Effector memory CD4-positive, alpha-beta T cell (primary cell): ENCODE measurements around the gene HOXC12.

Experiments used
- DNase-seq, 3 donors: peaks; one replicate each; pipeline ENCODE4 v3.0.0-alpha.2; 2020
- H3K27ac ChIP-seq: 2 replicates; pipeline ENCODE4 v1.7.0; 2013; ENCODE audit warnings: mild to moderate bottlenecking, low read length, moderate library complexity; ENCODE audit not compliant: insufficient read depth, poor library complexity, severe bottlenecking
- H3K27me3 ChIP-seq: replicated peaks from 2 replicates; pipeline ENCODE4 v1.7.0; 2013; ENCODE audit warnings: mild to moderate bottlenecking, low read length; ENCODE audit not compliant: insufficient read depth, control insufficient read depth, poor library complexity, severe bottlenecking
- H3K36me3 ChIP-seq: 2 replicates; pipeline ENCODE4 v1.7.0; 2013; ENCODE audit warnings: mild to moderate bottlenecking, low read length, moderate library complexity; ENCODE audit not compliant: control insufficient read depth, insufficient read depth
- H3K4me1 ChIP-seq: 2 replicates; pipeline ENCODE4 v1.7.0; 2013; ENCODE audit warnings: low read length, mild to moderate bottlenecking; ENCODE audit not compliant: control insufficient read depth, insufficient read depth, poor library complexity, severe bottlenecking
- H3K4me3 ChIP-seq: 2 replicates; pipeline ENCODE4 v1.7.0; 2013; ENCODE audit warnings: low read length, low read depth, mild to moderate bottlenecking; ENCODE audit not compliant: insufficient read depth, poor library complexity, severe bottlenecking
- H3K9me3 ChIP-seq: 2 replicates; pipeline ENCODE4 v1.7.0; 2013; ENCODE audit warnings: mild to moderate bottlenecking, low read length, moderate library complexity; ENCODE audit not compliant: control insufficient read depth

The HOXC12 gene

DNA sequence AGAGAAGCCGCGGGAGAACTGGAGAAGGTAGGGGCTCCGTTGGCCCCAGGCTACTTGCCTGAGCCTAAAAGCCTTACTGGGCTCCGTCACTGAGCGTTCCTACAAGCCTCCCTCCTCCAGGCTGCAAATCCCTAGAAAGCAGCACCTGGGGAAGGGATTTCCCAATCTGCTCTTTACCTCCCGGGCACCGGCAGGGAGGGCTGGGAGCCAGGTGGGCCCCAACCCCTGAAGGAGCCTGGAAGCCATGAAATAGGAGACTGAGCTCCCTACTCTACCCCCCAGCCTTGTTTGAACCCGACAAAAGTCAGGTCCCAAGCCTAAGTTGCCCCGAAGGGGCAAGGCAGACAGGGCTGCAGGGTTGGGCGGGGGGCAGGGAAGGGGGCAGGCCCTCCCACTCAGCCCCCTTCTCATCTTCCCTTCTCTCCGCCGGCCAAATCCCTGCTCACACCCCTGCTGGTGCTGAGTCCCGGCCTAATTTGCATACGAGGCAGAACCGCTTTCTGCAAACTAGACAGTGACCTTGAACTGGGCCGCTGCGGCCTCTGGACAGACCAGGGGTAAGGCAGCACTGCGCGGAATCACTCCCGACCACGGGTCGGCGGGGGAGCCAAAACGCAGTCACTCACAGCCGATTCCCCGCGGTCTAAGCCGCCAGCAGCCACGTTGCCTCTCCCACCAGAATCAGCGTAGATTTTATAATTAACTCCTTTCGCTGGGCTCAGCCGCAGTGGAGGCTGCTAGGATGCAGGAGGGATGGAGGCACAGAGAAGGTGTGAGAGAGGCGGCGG lies 3.7 kb upstream of the HOXC12 start:
- Histone ChIP-seq H3K4me1 (peaks cover 6% of the 10 kb centered on the region), H3K4me3 (no peak overlapping the region), H3K36me3 (no peaks in the 10 kb centered on the region), H3K27ac (no peak overlapping the region), H3K9me3 (peaks cover 3% of the 10 kb centered on the region), H3K27me3 (peaks cover 96% of the 10 kb centered on the region)
- DNase-seq = no peak

DNA sequence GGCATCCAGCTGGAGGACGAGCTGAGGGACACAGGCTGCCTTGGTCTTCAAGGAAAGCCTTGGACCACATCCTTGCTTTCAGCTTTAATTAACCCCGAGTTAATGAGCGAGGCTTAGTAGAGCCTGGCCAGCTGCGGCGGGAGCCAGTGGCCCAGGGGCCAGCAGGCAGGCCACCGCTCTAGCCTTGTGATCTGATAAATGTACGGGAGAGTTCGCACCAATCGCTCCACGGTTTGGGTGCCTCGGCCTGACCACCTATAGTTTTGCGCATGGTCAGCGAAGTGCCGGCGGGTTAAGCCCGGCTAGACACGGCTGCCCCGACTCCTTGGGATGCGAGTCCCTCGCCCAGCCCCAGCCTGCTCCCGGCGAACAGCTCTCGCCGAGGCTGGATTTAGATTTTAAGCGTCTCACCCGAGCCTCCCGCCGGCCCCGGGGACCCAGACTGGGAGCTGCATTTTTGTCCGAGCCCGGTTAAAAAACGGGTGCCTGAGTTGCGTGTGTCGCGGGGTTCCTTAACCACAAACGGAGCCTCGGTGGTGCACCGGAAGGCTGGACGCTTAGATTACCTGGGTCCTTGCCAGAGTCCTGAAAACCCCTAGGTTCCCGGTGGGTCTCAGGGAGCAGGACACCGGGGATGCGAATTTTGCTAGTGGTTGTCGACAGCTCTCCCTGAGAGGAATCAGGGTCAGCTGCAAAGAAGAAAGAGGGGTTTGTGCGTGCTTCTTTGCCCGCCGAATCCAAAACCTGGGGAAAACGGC lies 2.9 kb upstream of the HOXC12 start:
- peaks cover 12% of the 10 kb centered on the region for H3K4me1 ChIP-seq
- H3K9me3 ChIP-seq = peaks cover 3% of the 10 kb centered on the region
- H3K27ac ChIP-seq = no peak overlapping the region
- peaks cover 98% of the 10 kb centered on the region for H3K27me3 ChIP-seq
- no peak for DNase-seq
- no peaks in the 10 kb centered on the region for H3K36me3 ChIP-seq
- H3K4me3 ChIP-seq = no peak overlapping the region

DNA sequence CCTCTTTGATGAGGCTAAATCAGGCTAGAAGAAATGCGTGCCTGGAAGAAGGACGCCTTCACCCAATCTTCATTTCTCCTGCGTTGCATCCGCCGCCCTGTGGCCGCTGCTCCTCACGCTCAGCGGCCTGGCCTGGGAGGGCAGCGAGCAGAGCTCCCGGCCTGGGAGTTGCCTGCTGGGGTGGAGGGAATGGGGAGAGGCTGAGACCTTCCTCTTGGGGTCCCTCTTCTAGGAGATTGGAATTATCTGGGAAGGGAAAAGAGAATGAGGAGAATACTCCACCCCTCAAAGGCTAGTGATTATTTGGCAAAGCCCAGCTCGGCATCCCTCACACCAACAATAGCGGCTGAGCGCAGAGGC lies 2.4 kb upstream of the HOXC12 start:
- no peak for DNase-seq
- Histone ChIP-seq H3K9me3 (peaks cover 3% of the 10 kb centered on the region), H3K27me3 (peaks cover 98% of the 10 kb centered on the region), H3K4me1 (peaks cover 12% of the 10 kb centered on the region), H3K36me3 (no peaks in the 10 kb centered on the region), H3K4me3 (no peak overlapping the region), H3K27ac (no peak overlapping the region)

DNA sequence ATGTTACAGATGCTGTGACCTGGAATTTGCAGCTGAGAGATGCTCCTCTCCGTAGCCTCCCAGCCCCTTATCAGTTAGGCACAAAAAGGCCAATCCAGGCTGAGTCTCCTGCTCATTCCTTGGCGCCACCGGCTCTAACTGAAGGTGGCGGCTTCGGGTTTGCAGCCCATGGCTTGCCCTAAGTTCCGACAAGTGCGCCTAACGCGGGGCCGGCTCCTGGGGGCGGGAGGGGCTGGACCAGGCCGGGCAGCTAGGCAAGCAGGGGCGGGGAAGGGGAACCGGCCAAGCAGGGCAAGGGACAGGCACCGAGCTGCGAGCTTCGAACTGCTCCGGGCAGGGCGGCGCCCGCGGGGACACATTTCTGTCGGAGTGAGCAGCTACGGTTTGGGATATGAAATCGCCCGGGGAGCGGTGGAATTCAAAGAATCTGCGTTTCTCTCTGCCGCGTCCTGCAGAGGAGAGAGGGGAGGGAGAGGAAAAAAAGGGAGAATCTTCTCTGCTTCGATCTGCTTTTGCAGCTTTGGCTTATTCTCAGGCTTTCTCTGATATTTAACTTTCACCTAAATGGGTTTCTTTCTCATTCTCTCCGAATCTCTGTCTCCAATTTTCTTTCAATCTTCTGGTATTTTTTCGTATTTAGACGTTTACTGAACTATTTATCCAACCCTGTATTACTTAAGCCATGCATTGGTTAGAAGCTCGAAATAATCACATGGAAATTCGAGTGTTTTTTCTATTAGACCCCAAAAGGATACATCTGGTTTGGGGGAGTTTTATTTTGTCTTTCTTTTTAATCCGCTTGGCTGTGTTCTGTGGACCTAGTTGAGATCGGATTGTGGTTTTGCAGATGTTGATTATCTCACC lies 1.6 kb upstream of the HOXC12 start:
- Histone ChIP-seq H3K4me1 (peaks cover 12% of the 10 kb centered on the region), H3K27ac (no peak overlapping the region), H3K27me3 (peaks cover 96% of the 10 kb centered on the region), H3K4me3 (no peak overlapping the region), H3K36me3 (no peaks in the 10 kb centered on the region), H3K9me3 (peaks cover 3% of the 10 kb centered on the region)
- DNase-seq = no peak

DNA sequence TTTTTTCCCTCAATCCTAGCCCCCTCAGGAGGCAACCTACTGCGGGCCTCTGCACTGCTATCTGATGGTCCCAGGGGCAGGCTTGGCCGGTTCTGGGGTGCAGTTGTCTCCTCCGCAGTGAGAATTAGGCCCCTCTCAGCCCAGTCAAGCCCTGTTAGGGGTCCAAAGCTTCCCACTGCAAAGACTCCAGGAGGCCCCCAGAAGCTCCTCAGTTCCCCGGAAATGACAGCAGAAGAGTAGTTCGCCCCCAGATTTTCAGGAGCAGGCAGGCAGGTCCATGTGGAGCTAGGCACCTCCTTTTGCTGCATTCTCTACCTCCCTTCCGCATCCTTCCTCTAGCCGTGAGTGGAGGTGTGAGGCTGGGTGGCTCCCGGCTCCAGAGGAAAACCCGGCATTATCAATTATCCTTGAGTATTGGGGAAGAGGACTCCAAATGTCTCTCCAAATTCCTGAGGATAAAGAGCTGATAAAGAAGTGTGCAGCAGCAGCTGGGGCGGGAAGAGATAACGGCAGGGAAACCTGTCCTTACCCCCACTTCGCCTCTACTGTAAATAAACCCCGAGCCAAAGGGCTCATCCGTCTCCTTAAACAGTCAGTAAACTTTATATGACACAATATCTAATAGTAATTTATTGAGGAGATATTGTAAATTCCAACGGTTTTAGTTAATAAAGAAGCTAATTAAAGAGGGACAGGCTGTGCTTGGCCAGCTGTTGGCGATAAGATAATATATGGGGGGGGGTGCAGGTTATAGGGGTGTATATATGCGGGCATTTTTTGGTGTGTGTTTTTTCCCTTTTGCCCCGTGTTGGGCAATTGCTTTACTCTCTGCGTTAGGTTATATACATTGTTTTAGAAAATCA lies 641 bp upstream of the HOXC12 start:
- Histone ChIP-seq H3K36me3 (no peaks in the 10 kb centered on the region), H3K27ac (no peak overlapping the region), H3K9me3 (peaks cover 3% of the 10 kb centered on the region), H3K4me3 (no peak overlapping the region), H3K27me3 (peaks cover 91% of the 10 kb centered on the region), H3K4me1 (peaks cover 12% of the 10 kb centered on the region)
- no peak for DNase-seq

DNA sequence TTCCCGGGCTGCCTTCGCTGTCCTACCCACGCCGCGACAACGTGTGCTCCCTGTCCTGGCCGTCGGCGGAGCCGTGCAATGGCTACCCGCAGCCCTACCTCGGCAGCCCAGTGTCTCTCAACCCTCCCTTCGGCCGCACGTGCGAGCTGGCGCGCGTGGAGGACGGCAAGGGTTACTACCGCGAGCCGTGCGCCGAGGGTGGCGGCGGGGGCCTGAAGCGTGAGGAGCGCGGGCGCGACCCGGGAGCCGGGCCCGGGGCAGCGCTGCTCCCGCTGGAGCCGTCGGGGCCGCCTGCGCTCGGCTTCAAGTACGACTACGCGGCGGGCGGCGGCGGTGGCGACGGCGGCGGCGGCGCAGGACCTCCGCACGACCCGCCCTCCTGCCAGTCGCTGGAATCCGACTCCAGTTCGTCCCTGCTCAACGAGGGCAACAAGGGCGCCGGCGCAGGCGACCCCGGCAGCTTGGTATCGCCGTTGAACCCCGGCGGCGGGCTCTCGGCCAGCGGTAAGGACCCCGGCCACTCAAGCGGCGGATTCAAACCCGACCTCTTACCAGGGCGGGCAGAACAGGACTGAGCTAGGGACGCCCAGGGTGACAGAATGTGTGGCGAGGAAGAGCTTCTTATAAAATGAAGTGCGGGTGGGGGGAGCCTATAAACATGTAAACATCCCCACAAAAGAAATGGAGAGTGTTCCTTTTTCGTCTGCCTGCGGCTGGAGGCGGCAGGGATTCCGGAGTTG lies 503 bp downstream of the HOXC12 start:
- H3K27me3 ChIP-seq = peaks cover 91% of the 10 kb centered on the region
- DNase-seq = no peak
- no peak overlapping the region for H3K4me3 ChIP-seq
- no peaks in the 10 kb centered on the region for H3K36me3 ChIP-seq
- peaks cover 12% of the 10 kb centered on the region for H3K4me1 ChIP-seq
- peaks cover 3% of the 10 kb centered on the region for H3K9me3 ChIP-seq
- H3K27ac ChIP-seq = no peak overlapping the region

DNA sequence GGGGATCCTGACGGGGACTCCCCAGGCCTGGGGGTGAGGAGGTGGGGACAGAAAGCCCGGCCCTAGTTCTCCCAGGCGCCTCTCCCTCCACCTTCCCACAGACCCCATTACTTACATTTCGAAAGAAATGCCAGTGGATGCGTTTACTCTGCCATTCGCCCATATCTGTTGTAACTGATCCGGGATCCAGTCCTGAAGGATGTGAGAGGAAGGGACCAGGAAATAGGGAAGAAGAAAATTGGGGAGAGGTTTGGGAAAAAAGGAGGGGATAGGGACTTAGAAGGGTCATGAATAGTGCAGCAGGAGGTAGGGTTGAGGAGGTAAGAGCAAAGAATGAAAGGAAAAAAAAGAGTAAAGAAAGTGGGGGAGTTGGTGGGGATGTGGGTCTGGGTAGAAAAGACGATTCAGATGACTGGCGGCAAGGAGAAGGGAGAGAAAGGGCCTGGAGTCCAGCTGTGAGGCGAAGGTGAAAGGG lies 1.1 kb downstream of the HOXC12 start:
- Histone ChIP-seq H3K4me3 (no peak overlapping the region), H3K27me3 (peaks cover 91% of the 10 kb centered on the region), H3K4me1 (peaks cover 12% of the 10 kb centered on the region), H3K27ac (no peak overlapping the region), H3K9me3 (peaks cover 3% of the 10 kb centered on the region), H3K36me3 (no peaks in the 10 kb centered on the region)
- DNase-seq = no peak

DNA sequence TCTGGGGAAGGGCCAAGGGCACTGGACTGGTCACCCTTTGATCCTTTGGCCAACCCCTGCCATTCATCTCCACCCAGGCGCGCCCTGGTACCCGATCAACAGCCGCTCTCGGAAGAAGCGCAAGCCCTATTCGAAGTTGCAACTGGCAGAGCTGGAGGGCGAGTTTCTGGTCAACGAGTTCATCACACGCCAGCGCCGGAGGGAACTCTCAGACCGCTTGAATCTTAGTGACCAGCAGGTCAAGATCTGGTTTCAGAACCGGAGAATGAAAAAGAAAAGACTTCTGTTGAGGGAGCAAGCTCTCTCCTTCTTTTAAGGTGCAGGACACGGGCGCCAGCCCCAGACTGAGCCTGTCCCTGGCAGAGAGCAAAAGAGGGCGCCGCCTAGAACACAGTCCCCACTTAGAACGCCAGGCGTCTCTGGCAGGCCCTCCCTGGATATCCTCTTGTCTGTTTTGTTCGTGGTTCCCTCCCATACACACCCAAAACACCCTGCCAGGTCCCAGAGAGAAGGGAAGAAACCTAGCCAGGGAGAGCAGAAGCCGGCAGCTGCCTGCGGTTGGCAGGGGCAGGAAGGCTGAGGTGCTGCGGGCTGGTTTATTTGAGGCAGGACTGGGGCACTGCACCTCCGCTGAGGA lies 1.7 kb downstream of the HOXC12 start:
- Histone ChIP-seq H3K4me1 (peaks cover 12% of the 10 kb centered on the region), H3K27ac (no peak overlapping the region), H3K27me3 (peaks cover 88% of the 10 kb centered on the region), H3K4me3 (no peak overlapping the region), H3K9me3 (peaks cover 3% of the 10 kb centered on the region), H3K36me3 (no peaks in the 10 kb centered on the region)
- DNase-seq = no peak
